Panc1 (cell line): Measurements from ENCODE around the gene ZNF575. TPM values are rescaled to one million over a fixed set of nuclear protein-coding genes. Genes with fewer than 3 reads are reported as not detected.
A peak's percentile ranks its signal among the peaks of the same experiment; 100 is the strongest.

Experiments
- ATAC-seq: fragments of 200-7000 bp; cut with Tn5 transposase; 2 replicates; pipeline ENCODE4 v1.9.1; 2020; ENCODE audit warnings: mild to moderate bottlenecking, moderate library complexity
- BruUV-seq: library from RNA; stranded (reverse); fragments of 400-500 nt; replicated peaks from 2 replicates; lab custom pipeline; 2021; lab: Mats Ljungman, UMichigan
- CTCF ChIA-PET: fragments of 300-600 bp; sonication (Branson Sonifier 250); formaldehyde crosslinking; loops from one replicate; lab custom pipeline; 2022; ENCODE audit warnings: antibody characterized with exemption; lab: Charles Lee
- POLR2A ChIA-PET: fragments of 300-600 bp; sonication (Branson Sonifier 250); formaldehyde crosslinking; loops from one replicate; lab custom pipeline; 2022; ENCODE audit warnings: antibody characterized with exemption; lab: Charles Lee
- DNase-seq: peaks from one replicate; pipeline ENCODE4 v3.0.0-alpha.2; 2010; ENCODE audit warnings: low read depth, low spot score
- H3K27ac ChIP-seq: 2 replicates; pipeline ENCODE4 v1.5.1; 2011; ENCODE audit warnings: mild to moderate bottlenecking, low read length, inconsistent platforms
- H3K27me3 ChIP-seq: fragments of 200-500 bp; sonication (Bioruptor generic); 2 replicates; pipeline ENCODE4 v1.6.0; 2014; ENCODE audit warnings: low read length, inconsistent platforms; ENCODE audit not compliant: control insufficient read depth, insufficient read depth
- H3K36me3 ChIP-seq: fragments of 200-500 bp; sonication (Bioruptor generic); 2 replicates; pipeline ENCODE4 v1.5.1; 2014; ENCODE audit warnings: inconsistent platforms, mild to moderate bottlenecking, low read length, moderate library complexity; ENCODE audit not compliant: control insufficient read depth, insufficient read depth
- H3K4me1 ChIP-seq: 2 replicates; pipeline ENCODE4 v1.5.1; 2011; ENCODE audit warnings: inconsistent platforms, mild to moderate bottlenecking, low read length, moderate library complexity; ENCODE audit not compliant: control insufficient read depth, insufficient read depth
- H3K4me3 ChIP-seq, 2 experiments: 2 replicates each; pipeline ENCODE4 v1.5.1; 2011 to 2012; ENCODE audit warnings: low read depth in 2 of 2, low read length in 2 of 2, mild to moderate bottlenecking in 2 of 2, inconsistent platforms in 1 of 2, moderate library complexity in 1 of 2
- H3K9me3 ChIP-seq: fragments of 200-500 bp; sonication (Bioruptor generic); 2 replicates; pipeline ENCODE4 v1.5.1; 2014; ENCODE audit warnings: low read depth, mild to moderate bottlenecking, inconsistent platforms, low read length, moderate library complexity; ENCODE audit not compliant: control insufficient read depth, insufficient read depth
- POLR2AphosphoS5 ChIP-seq: IDR thresholded peaks from 2 replicates; pipeline ENCODE4 v1.6.1; 2012; ENCODE audit warnings: mild to moderate bottlenecking, low read depth, low read length, moderate library complexity
- SIN3A ChIP-seq: IDR thresholded peaks from 2 replicates; pipeline ENCODE4 v1.6.1; 2012; ENCODE audit warnings: low read depth, mild to moderate bottlenecking, low read length, moderate library complexity, borderline replicate concordance; ENCODE audit not compliant: insufficient read depth
- in situ Hi-C: cut with HindIII; loops from 2 replicates; pipeline ENCODE4 v1.10.0; 2016; ENCODE audit warnings: low sequenced_read_pairs, low pct_unique_long_range_greater_than_20kb
- intact Hi-C: fragments of 100-400 bp; cut with micrococcal nuclease; formaldehyde crosslinking; loops from one replicate; pipeline ENCODE4 v1.10.0; 2022; ENCODE audit not compliant: unreplicated experiment
- total RNA-seq: library from RNA; stranded (reverse); gene quantifications from one replicate; pipeline ENCODE4 v1.2.1, GENCODE V29; 2021; ENCODE audit not compliant: unreplicated experiment
- TF ChIP-seq, protein P1 (sequence below): fragments of 450-650 bp; IDR thresholded peaks from 2 replicates; pipeline ENCODE4 v1.5.1; 2017; ENCODE audit warnings: mild to moderate bottlenecking
- TF ChIP-seq, protein P2 (sequence below), 2 experiments: IDR thresholded peaks; 2 replicates each; pipeline ENCODE4 v1.6.1; 2011 to 2012; ENCODE audit warnings: low read depth in 2 of 2, control low read depth in 1 of 2, low read length in 1 of 2, mild to moderate bottlenecking in 1 of 2, moderate library complexity in 1 of 2; ENCODE audit not compliant: insufficient read depth in 1 of 2

Gene ZNF575
- total RNA-seq, 1 experiment from 2014 or later, result 1.9 TPM

DNA sequence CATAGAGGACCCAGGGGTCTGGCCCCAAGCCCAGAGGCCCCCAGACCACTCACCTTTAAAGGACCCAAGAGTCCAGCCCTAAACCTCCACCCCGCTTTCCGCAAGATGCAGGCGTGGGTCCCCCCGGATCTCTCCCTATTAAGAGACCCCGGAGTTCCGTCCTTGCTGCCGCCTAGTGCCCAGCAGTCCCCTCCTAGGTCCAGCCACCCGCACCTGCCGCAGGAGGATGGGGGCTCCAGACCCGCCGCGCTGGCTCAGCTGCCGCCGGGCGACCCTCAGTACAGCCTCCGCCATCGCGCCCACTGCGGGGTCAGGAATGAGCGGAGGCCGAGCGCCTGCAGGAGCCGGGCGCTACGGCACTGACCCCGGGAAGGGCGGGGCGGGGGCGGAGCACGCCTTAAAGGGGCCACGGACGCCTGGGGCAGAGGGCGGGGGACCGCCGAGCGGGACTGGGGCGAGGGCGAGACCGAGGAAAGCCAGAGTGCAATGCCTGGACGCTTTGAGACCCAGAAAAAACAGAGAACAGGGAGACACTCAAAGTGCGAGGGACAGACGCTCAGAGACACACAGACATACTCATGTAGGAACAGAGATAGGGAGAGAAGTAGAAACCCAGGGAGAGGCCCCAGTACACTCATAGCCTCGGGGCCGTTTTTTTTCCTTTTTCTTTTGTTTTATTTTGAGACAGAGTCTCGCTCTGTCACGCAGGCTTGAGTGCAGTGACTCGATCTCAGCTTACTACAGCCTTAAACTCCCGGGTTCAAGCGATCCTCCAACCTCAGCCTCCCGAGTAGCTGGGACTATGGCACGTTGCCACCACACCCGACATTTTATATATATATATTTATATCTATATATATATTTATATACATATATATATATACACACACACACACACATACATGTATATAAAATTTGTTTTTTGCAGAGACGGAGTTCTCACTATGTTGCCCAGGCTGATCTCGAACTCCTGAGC lies 5.8 kb upstream of the ZNF575 start, which contains the start of gene ETHE1:
ETHE1 (minus strand) TSS at position 318 of the 976 bp plus-strand sequence; CDS start at position 294, 24 bp downstream.
- Histone ChIP-seq H3K36me3 (no peaks in the 10 kb centered on the region; the same call in 1 of the 2 replicates), H3K27me3 (no peaks in the 10 kb centered on the region), H3K9me3 (no peaks in the 10 kb centered on the region), H3K4me3 (peak within 1 kb of the TSS; percentile 82 to 84), H3K4me1 (peaks cover 4% of the 10 kb centered on the region; the same call in 1 of the 2 replicates), H3K27ac (peak within 1 kb of the TSS; percentile 75)
- ATAC-seq, result peak; percentile 93
- ChIA-PET POLR2A (no interaction called here), CTCF (no interaction called here)
- peak; percentile 54; the same call in 1 of the 2 replicates for TF ChIP-seq POLR2AphosphoS5
- TF ChIP-seq SIN3A, result no peak
- in situ Hi-C loops (no loop called here), intact Hi-C loops (no loop called here)
- no TSS peak for BruUV-seq
- DNase-seq, result no peak

DNA sequence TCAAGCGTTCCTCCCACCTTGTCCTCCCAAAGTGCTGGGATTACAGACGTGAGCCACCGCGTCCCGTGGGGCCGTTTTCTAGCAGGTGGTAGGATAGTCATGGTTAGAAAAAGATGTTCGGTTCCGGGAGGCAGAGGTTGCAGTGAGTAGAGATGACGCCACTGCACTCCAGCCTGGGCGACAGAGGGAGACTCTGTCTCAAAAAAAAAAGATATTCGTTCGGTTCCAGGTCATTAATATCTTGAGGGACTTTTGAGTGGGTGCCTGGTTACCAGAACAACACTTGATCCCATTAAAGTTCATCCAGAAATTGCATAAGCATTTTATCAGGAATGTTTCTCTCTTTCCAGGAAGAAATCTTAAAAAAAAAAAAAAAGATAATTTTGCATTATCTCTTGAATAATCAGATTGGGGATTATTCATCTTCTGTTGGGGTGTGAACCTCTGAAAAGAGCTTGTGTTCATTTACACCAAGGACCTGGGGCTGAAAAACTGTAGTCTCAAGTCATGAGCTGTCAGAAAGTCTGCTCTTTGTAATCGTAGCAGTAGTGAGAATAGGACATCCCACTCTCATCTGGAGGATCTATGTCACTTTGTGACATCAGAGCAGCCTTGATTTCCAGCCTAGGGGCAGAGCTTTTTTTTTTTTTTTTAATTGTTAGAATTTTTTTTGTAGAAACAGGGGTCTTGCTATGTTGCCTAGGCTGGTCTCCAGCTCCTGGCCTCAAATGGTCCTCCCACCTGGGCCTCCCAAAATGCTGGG lies 4.9 kb upstream of the ZNF575 start:
- Histone ChIP-seq H3K27ac (no peak overlapping the region), H3K9me3 (no peaks in the 10 kb centered on the region), H3K4me3 (peak overlapping the region in 1 of 2 experiments; percentile 82; a peak in 2 of 4 replicates), H3K36me3 (no peaks in the 10 kb centered on the region; the same call in 1 of the 2 replicates), H3K27me3 (no peaks in the 10 kb centered on the region), H3K4me1 (peaks cover 4% of the 10 kb centered on the region; the same call in 1 of the 2 replicates)
- ChIA-PET POLR2A (interaction anchor here (0.7 kb wide), 1 partner anchor 138 kb away, joined by 3 read pairs; no protein-coding TSS in a partner anchor), CTCF (no interaction called here)
- no TSS peak for BruUV-seq
- in situ Hi-C loops, result no loop called here
- intact Hi-C loops, result no loop called here
- TF ChIP-seq, protein P1, sequence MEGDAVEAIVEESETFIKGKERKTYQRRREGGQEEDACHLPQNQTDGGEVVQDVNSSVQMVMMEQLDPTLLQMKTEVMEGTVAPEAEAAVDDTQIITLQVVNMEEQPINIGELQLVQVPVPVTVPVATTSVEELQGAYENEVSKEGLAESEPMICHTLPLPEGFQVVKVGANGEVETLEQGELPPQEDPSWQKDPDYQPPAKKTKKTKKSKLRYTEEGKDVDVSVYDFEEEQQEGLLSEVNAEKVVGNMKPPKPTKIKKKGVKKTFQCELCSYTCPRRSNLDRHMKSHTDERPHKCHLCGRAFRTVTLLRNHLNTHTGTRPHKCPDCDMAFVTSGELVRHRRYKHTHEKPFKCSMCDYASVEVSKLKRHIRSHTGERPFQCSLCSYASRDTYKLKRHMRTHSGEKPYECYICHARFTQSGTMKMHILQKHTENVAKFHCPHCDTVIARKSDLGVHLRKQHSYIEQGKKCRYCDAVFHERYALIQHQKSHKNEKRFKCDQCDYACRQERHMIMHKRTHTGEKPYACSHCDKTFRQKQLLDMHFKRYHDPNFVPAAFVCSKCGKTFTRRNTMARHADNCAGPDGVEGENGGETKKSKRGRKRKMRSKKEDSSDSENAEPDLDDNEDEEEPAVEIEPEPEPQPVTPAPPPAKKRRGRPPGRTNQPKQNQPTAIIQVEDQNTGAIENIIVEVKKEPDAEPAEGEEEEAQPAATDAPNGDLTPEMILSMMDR, result no peak
- TF ChIP-seq, protein P2, sequence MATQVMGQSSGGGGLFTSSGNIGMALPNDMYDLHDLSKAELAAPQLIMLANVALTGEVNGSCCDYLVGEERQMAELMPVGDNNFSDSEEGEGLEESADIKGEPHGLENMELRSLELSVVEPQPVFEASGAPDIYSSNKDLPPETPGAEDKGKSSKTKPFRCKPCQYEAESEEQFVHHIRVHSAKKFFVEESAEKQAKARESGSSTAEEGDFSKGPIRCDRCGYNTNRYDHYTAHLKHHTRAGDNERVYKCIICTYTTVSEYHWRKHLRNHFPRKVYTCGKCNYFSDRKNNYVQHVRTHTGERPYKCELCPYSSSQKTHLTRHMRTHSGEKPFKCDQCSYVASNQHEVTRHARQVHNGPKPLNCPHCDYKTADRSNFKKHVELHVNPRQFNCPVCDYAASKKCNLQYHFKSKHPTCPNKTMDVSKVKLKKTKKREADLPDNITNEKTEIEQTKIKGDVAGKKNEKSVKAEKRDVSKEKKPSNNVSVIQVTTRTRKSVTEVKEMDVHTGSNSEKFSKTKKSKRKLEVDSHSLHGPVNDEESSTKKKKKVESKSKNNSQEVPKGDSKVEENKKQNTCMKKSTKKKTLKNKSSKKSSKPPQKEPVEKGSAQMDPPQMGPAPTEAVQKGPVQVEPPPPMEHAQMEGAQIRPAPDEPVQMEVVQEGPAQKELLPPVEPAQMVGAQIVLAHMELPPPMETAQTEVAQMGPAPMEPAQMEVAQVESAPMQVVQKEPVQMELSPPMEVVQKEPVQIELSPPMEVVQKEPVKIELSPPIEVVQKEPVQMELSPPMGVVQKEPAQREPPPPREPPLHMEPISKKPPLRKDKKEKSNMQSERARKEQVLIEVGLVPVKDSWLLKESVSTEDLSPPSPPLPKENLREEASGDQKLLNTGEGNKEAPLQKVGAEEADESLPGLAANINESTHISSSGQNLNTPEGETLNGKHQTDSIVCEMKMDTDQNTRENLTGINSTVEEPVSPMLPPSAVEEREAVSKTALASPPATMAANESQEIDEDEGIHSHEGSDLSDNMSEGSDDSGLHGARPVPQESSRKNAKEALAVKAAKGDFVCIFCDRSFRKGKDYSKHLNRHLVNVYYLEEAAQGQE (IDR thresholded peaks at IDR 0.05; ENCODE audit: insufficient read depth in 1 of 2, low read depth in 2 of 2, low read length in 1 of 2), result no peak
- no peak for ATAC-seq
- DNase-seq, result no peak
